ENCODE results near the gene COX7A2.
A peak's percentile ranks its signal among the peaks of the same experiment; 100 is the strongest.

Gene COX7A2

GRCh38 chr6:75268121-75268987 lies 24.8 kb upstream of the COX7A2 start:
- no peak for DNase-seq

DNA sequence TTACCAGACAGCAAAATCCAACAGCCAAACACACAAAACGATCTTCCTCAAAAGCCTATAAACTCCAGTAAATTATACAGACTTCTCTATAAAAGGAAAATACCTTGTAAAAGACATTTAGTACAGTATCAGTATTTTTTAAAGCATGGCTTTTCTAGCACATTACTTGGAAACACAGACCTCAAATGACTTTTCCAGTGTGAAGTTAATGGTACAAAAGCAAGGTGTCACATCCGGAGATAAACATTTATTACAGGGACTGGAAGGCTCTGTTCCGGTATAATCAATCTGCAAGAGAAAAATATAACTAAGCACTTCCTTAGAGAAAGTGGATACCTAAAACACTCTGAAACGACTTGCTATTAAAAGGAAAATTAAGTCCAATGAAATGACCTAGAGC lies 23.9 kb upstream of the COX7A2 start:
- no peak for DNase-seq

GRCh38 chr6:75266716-75267291 lies 23.2 kb upstream of the COX7A2 start:
- no peak for DNase-seq

GRCh38 chr6:75263401-75263750 lies 19.8 kb upstream of the COX7A2 start:
- DNase-seq, result no peak

GRCh38 chr6:75262716-75263400 lies 19.3 kb upstream of the COX7A2 start:
- no peak for DNase-seq

DNA sequence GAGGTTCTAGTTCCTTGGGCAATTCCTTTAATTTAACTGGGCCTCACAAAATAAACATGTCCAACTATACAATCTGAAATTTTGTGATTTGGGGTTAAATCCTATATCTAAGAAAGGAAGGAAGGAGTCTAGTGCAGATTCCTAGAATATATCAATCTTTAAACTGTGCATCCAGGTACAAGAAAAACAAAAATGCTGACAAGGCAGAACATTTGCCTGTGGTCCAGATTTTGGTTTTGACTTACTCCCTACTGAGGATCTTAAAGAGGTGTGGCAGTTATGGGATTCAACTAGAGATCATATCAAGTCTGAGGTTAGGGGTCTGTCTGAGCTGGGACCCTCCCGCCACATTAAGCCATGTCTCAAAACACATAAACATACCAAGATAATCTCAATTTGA lies 17.7 kb upstream of the COX7A2 start:
- no peak for DNase-seq

- no peak for DNase-seq
Observed at GRCh38 chr6:75257343-75258087, 13.9 kb upstream of the COX7A2 start.

GRCh38 chr6:75250552-75250951 lies 7.0 kb upstream of the COX7A2 start:
- no peak for DNase-seq

DNA sequence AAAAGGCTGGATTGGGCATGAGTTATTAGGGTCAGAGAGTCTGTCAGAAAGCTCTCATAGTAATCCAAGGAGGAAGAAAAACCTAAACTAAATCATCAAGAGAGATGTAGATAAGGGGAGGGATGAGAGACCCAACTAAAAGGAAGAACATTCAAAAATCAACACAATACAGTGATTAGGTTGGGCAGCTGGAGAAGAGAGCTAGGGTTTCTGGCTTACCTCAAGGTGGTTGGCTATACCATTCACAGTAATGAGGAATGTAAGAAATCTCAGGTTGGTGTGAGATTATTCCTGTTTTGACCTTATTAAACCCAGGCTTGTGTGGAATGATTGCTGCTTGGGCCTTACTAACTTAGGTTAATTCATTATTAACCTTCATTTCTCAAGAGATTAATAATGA lies 6.2 kb upstream of the COX7A2 start:
- no peak for DNase-seq

DNA sequence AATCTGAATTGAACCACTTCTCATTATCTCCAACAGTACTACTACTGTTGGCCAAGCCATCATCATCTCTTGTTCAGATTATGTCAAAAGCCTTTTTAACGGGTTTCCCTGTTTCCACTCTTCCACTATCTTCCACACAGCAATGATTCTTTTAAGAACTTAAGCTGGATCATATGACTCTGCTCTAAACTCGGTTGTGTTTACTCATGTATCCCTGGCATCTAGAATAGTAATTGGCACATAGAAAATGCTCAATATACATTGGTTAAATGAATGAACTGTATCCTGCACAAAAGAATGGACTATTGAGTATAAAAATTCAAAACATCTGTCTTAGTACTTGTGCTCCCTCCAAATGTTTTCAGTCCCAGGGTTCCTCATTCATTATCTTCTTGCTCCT lies 2.8 kb upstream of the COX7A2 start:
- DNase-seq, result no peak

GRCh38 chr6:75244063-75244584 lies 523 bp upstream of the COX7A2 start:
- DNase-seq, result no peak

DNA sequence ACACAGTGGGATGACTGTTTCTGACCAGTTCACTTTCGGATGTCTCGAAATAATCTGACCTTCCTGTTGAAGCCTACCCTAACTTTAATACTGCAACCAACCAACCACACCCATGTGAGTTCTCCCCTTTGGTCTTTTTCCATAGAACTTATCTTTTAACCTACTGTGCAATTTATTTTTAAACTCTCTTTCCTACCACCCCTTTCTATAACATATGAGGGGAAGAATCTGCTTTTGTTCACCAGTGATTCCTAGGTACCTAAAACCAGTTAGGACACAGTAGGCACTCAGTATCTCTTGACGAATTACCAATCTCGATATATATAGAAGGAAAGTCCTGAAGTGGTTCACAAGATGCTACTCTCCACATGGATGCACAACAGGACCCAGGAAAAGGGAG lies 7.0 kb downstream of the COX7A2 start:
- DNase-seq, result no peak

DNA sequence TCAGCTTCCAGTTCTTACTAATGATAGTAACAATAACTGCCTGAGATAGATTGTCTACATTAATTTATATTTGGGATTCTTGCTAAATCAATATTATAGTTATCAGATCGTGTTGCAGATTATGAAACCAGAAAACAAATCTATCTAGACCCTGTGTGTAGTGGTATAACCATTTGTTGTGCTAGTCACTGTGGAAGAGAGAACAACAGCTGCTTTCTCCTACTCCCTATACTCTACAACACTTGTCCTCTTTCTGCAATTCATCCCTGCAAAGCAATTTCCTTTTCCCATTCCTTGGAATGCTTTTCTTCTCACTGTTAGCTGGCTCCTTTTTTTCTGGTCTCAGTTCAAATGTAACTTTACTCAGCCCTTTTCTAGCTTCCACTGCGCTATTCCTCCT lies 8.3 kb downstream of the COX7A2 start:
- no peak for DNase-seq

DNA sequence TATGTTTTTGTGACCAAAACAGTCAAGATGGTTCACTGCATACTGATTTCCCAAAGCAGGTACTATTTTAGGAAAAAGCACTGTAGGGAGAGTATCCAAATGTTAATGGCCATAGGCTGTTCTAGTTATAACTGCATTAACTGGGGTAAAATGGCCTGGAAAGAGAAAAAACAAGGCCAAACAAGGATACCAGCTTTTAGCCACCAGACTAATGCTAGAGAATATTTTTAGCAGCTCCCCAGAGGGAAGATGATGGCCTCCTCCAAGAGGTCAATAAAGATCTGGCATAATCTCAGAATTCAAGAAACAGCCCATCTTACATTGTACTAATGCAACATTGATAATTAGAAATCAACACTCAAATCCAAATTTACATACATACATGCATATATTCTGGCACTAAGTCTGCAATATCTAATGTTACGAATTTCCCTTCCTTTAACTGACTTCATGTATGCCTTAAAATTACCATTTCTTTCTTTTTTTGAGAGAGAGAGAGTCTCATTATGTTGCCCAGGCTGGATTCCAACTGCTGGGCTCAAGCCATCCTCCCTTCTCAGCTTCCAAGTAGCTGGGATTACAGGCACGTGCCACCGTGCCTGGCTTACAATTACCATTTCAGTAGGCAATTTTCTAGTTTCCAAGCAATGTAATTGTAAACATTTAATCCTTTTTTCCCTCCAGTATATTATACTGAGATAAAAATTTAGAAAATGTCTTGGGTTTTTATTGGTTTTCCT lies 9.3 kb downstream of the COX7A2 start:
- peak; percentile 47 for DNase-seq

DNA sequence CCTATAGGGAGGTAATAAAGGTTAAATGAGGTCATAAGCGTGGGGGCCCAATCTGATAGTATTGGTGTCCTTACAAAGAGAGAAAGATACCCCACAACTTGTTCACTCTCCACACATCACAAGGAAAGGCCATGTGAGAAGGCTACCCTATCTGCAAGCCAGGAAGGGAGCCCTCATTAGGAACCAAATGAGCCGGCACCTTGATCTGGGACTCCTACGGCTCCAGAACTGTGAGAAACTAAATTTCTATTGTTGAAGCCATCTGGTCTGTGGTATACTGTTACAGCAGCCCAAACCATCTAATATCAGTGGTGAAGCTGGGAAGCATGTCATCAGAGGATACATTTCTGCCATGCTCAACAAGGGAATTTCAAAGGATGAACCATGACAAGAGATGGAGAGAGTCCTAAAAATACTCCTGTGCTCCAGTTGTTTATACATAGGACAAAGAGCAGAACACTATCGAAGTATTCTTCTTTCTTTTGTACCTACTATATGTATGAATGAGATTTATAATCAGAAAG lies 10.4 kb downstream of the COX7A2 start:
- no peak for DNase-seq

GRCh38 chr6:75230484-75231325 lies 12.9 kb downstream of the COX7A2 start:
- no peak for DNase-seq

DNA sequence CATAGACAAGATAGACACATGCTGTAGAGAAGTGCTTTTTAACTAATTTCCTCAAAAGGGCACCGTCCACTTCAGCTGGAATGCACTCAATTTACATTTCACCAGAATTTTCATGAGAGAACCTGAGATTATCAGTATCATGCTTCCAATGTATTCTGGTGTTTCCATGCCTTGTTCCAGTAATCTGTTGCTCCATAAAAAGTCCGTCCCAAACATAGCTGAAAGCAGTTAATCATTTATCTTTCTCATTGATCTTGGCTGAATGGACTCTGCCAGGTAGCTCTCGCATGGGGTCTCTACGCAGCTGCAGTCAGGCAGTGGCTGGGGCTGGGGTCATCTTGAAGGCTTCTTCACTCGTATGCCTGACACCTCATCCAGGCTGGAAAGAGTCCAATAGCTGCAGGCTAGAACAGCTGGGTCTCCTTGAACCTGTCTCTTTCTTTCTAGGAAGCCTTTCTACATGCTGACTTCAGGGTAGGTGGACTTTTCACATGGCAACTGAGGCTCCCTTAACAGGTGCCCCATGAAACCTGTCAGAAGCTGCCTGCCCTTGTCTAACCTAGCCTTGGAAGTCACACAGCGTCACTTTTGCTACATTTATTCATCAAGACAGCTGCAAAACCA lies 19.2 kb downstream of the COX7A2 start:
- DNase-seq, result no peak

DNA sequence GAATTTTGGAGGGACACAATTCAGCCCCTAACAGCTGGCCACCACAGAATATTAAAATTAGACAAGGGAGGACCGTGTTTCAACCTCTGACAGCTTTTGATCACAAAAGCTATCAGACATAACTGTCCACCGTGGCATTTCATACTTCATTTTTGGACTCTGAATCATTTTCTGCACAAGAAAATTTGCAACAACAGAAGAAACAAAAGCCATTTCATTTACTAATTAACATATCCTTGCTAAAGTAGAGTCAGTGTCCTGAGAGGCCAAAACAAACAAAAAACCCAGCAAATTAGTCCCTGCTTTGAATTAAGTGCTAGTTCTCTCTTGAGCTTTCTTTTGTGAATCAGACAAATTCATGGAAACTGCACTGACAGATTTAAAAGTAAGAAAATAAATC lies 20.2 kb downstream of the COX7A2 start:
- no peak for DNase-seq

- no peak for DNase-seq
Observed at GRCh38 chr6:75222261-75222660, 21.3 kb downstream of the COX7A2 start.

GRCh38 chr6:75221116-75221515 lies 22.5 kb downstream of the COX7A2 start:
- DNase-seq, result no peak

GRCh38 chr6:75220357-75220756 lies 23.2 kb downstream of the COX7A2 start:
- DNase-seq, result no peak

All from femur (tissue), 1 donor.